Skin epidermis (tissue), 12 donors: ENCODE measurements around the gene LRIG1.

ENCODE experiments used
- H3K27ac ChIP-seq, 21 experiments: fragments of 200-600 bp; sonication (generic) in 11 of 21; one replicate each; pipeline ENCODE4 v1.5.0; 2020; ENCODE audit warnings: mild to moderate bottlenecking in 3 of 21, inconsistent platforms in 2 of 21, moderate library complexity in 2 of 21
- H3K4me3 ChIP-seq, 7 experiments: fragments of 200-600 bp; sonication (generic) in 2 of 7; one replicate each; pipeline ENCODE4 v1.5.0; 2020; ENCODE audit warnings: inconsistent platforms in 2 of 7, mild to moderate bottlenecking in 2 of 7, moderate library complexity in 1 of 7

LRIG1 gene

GRCh38 chr3:66453651-66454463, 47.0 kb downstream of the LRIG1 start:
- H3K4me3 ChIP-seq = no peak overlapping the region

GRCh38 chr3:66452303-66453011, 48.4 kb downstream of the LRIG1 start:
- H3K4me3 ChIP-seq = no peak overlapping the region

More at GRCh38 chr3:66453651-66454463, 47.0 kb downstream of the LRIG1 start:
- peak overlapping the region in 7 of 21 experiments; percentile 15 to 63 (median 51) for H3K27ac ChIP-seq

GRCh38 chr3:66451766-66452165, 49.1 kb downstream of the LRIG1 start:
- Histone ChIP-seq H3K27ac (peak overlapping the region in 10 of 21 experiments; percentile 1 to 71 (median 36)), H3K4me3 (no peak overlapping the region)

More at GRCh38 chr3:66452303-66453011, 48.4 kb downstream of the LRIG1 start:
- H3K27ac ChIP-seq = peak overlapping the region in 10 of 21 experiments; percentile 1 to 73 (median 42)

- H3K4me3 ChIP-seq = peak overlapping the region in 1 of 7 experiments; percentile 3
Measured at GRCh38 chr3:66450390-66451022, 50.3 kb downstream of the LRIG1 start.

GRCh38 chr3:66449411-66449974, 51.3 kb downstream of the LRIG1 start:
- H3K4me3 ChIP-seq = no peak overlapping the region
- H3K27ac ChIP-seq = peak overlapping the region in 14 of 21 experiments; percentile 12 to 59 (median 39)

More at GRCh38 chr3:66450390-66451022, 50.3 kb downstream of the LRIG1 start:
- H3K27ac ChIP-seq = peak overlapping the region in 14 of 21 experiments; percentile 6 to 61 (median 44)

- Histone ChIP-seq H3K4me3 (no peak overlapping the region), H3K27ac (peak overlapping the region in 6 of 21 experiments; percentile 4 to 79 (median 56))
Measured at GRCh38 chr3:66444146-66444644, 56.6 kb downstream of the LRIG1 start.

- Histone ChIP-seq H3K4me3 (no peak overlapping the region), H3K27ac (peak overlapping the region in 19 of 21 experiments; percentile 4 to 79 (median 61))
Measured at GRCh38 chr3:66443118-66443803, 57.6 kb downstream of the LRIG1 start.

GRCh38 chr3:66442254-66443117, 58.3 kb downstream of the LRIG1 start:
- H3K4me3 ChIP-seq = no peak overlapping the region
- peak overlapping the region in 20 of 21 experiments; percentile 4 to 79 (median 60) for H3K27ac ChIP-seq

- H3K4me3 ChIP-seq = no peak overlapping the region
- peak overlapping the region in 10 of 21 experiments; percentile 4 to 79 (median 60) for H3K27ac ChIP-seq
Measured at GRCh38 chr3:66441692-66442091, 59.1 kb downstream of the LRIG1 start.

GRCh38 chr3:66441129-66441528, 59.7 kb downstream of the LRIG1 start:
- H3K27ac ChIP-seq = peak overlapping the region in 7 of 21 experiments; percentile 9 to 75 (median 47)
- no peak overlapping the region for H3K4me3 ChIP-seq

- Histone ChIP-seq H3K27ac (peak overlapping the region in 2 of 21 experiments; percentile 4 to 10), H3K4me3 (no peak overlapping the region)
Measured at GRCh38 chr3:66439666-66440344, 61.0 kb downstream of the LRIG1 start.

- Histone ChIP-seq H3K4me3 (no peak overlapping the region), H3K27ac (no peak overlapping the region)
Measured at GRCh38 chr3:66438046-66438445, 62.8 kb downstream of the LRIG1 start.

GRCh38 chr3:66437341-66437929, 63.4 kb downstream of the LRIG1 start:
- H3K4me3 ChIP-seq = no peak overlapping the region
- no peak overlapping the region for H3K27ac ChIP-seq

- H3K27ac ChIP-seq = no peak overlapping the region
- no peak overlapping the region for H3K4me3 ChIP-seq
Measured at GRCh38 chr3:66435989-66436388, 64.8 kb downstream of the LRIG1 start.

GRCh38 chr3:66434726-66435125, 66.1 kb downstream of the LRIG1 start:
- Histone ChIP-seq H3K27ac (no peak overlapping the region), H3K4me3 (no peak overlapping the region)

- Histone ChIP-seq H3K4me3 (no peak overlapping the region), H3K27ac (no peak overlapping the region)
Measured at GRCh38 chr3:66433522-66433782, 67.4 kb downstream of the LRIG1 start.

- H3K27ac ChIP-seq = peak overlapping the region in 1 of 21 experiments; percentile 40
- H3K4me3 ChIP-seq = no peak overlapping the region
Measured at GRCh38 chr3:66432767-66433521, 67.9 kb downstream of the LRIG1 start.
